Measurements from ENCODE around the gene ESRRG. TPM values are rescaled to one million over a fixed set of nuclear protein-coding genes. Genes with fewer than 3 reads are reported as not detected.

ESRRG gene
- total RNA-seq, 3 donors from 2014 or later: 0.58 to 1.1 (median 0.58) TPM

- no peaks in the 10 kb centered on the region for H3K4me1 ChIP-seq (ENCODE audit: low read depth)
- no peak overlapping the region for H3K4me3 ChIP-seq
- no peak for DNase-seq
- no peak for ATAC-seq
- H3K36me3 ChIP-seq (ENCODE audit: low read depth): no peaks in the 10 kb centered on the region
- intact Hi-C loops (cut with DNase I, micrococcal nuclease): no loop called here
- no peaks in the 10 kb centered on the region for H3K9me3 ChIP-seq
- TF ChIP-seq CTCF (IDR thresholded peaks at IDR 0.05): no peak
Observed at GRCh38 chr1:216757110-216757509, 33.9 kb upstream of the ESRRG start.

- no peak for ATAC-seq
- Histone ChIP-seq H3K9me3 (no peaks in the 10 kb centered on the region), H3K36me3 (ENCODE audit: low read depth) (no peaks in the 10 kb centered on the region), H3K4me3 (no peak overlapping the region), H3K4me1 (ENCODE audit: low read depth) (no peaks in the 10 kb centered on the region)
- DNase-seq: no peak
- no peak for TF ChIP-seq CTCF (IDR thresholded peaks at IDR 0.05)
- intact Hi-C loops (cut with DNase I, micrococcal nuclease): no loop called here
Observed at GRCh38 chr1:216750961-216751360, 27.7 kb upstream of the ESRRG start.

DNA sequence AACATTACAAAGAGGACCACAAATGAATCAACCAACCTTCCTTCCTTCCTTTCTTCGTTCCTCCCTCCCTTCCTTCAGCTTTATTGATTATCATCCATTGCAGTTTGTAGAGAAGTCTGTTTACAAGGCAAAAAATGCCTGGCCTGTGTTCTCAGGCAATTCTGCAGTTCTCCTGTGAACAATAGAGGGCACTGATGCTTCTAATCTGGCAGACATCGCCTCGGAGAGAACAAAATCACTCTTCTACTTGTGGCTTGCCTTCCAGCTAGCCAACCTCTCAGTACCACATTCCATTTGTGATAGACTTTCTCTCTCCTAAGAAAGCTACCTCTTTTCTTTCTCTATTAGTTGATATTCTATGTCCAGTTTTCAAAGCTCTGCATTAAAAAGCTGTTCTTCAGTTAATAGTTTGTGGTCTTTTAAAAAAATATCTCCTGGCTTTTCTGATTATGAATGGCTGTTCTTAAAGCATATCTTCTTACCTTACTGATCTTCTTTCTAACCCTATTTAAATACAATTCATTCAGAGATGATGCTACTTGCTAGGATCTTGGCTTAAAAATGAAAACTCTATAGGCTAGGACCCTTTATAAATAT is 26.9 kb upstream of the ESRRG start:
- no peaks in the 10 kb centered on the region for H3K4me1 ChIP-seq (ENCODE audit: low read depth)
- H3K9me3 ChIP-seq: no peaks in the 10 kb centered on the region
- DNase-seq (peak in 1 of 3 donors; percentile 43), ATAC-seq (peak; percentile 40)
- H3K4me3 ChIP-seq: no peak overlapping the region
- TF ChIP-seq CTCF (IDR thresholded peaks at IDR 0.05): peak; percentile 41
- intact Hi-C loops (cut with DNase I, micrococcal nuclease): no loop called here
- no peaks in the 10 kb centered on the region for H3K36me3 ChIP-seq (ENCODE audit: low read depth)

DNA sequence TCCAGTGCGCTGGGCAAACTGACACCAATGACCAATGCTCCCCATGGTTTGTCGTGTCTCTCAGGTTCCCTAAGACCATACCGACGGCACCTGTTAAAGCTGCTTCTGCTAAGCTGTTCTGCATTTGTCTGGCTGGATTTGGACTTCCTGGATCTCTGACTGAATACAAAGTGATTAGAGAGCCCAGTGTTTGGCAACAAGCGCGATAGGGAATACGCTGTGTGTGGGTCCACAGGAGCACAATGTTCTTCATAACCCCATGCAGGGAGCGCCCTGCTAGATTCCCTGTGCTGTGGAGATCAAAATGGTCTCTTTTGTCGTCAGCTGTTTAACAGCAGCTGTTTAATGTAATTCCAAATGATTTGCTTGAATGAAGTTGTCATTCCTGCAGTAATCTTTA is 26.0 kb upstream of the ESRRG start:
- DNase-seq (no peak), ATAC-seq (no peak)
- intact Hi-C loops (cut with DNase I, micrococcal nuclease): no loop called here
- no peak overlapping the region for H3K4me3 ChIP-seq
- no peaks in the 10 kb centered on the region for H3K9me3 ChIP-seq
- no peaks in the 10 kb centered on the region for H3K36me3 ChIP-seq (ENCODE audit: low read depth)
- no peaks in the 10 kb centered on the region for H3K4me1 ChIP-seq (ENCODE audit: low read depth)
- TF ChIP-seq CTCF (IDR thresholded peaks at IDR 0.05): no peak

GRCh38 chr1:216742625-216743024 is 19.4 kb upstream of the ESRRG start:
- Histone ChIP-seq H3K9me3 (no peaks in the 10 kb centered on the region), H3K36me3 (ENCODE audit: low read depth) (no peaks in the 10 kb centered on the region), H3K4me3 (no peak overlapping the region), H3K4me1 (ENCODE audit: low read depth) (no peaks in the 10 kb centered on the region)
- TF ChIP-seq CTCF (IDR thresholded peaks at IDR 0.05): no peak
- intact Hi-C loops (cut with DNase I, micrococcal nuclease): no loop called here
- no peak for ATAC-seq
- DNase-seq: peak in 1 of 3 donors; percentile 9

GRCh38 chr1:216740331-216740730 is 17.1 kb upstream of the ESRRG start:
- intact Hi-C loops (cut with DNase I, micrococcal nuclease): no loop called here
- no peak overlapping the region for H3K4me3 ChIP-seq
- no peaks in the 10 kb centered on the region for H3K4me1 ChIP-seq (ENCODE audit: low read depth)
- no peak for ATAC-seq
- no peak for DNase-seq
- no peaks in the 10 kb centered on the region for H3K36me3 ChIP-seq (ENCODE audit: low read depth)
- no peaks in the 10 kb centered on the region for H3K9me3 ChIP-seq
- no peak for TF ChIP-seq CTCF (IDR thresholded peaks at IDR 0.05)
